ENCODE measurements around the gene PRPF4.
"Not testable (repeated sequence)": the region's sequence is repeated elsewhere in the genome, so short reads cannot be mapped to it uniquely, and the experiment has no call there.

Gene PRPF4

DNA sequence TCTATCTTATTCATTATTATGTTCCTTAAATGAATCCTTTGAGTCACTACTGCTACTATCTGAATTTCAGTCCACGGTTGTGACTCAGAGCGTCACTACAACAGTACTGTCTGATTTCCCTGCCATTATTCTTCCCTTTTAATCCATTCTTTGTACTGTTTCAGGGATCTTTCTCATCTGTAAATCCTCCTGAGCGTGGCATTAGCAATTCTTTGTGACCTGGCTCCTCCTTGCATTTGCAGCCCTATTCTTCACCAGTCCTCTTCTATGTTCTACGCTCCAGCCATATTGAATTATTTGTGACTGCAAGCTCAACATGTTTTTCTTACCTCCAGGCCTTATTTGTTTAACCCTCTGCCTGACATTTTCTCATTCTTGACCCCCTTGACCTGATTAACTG lies 5.9 kb downstream of the PRPF4 start:
- no peak for DNase-seq (ENCODE audit: low read depth)
- TF ChIP-seq, protein P1, sequence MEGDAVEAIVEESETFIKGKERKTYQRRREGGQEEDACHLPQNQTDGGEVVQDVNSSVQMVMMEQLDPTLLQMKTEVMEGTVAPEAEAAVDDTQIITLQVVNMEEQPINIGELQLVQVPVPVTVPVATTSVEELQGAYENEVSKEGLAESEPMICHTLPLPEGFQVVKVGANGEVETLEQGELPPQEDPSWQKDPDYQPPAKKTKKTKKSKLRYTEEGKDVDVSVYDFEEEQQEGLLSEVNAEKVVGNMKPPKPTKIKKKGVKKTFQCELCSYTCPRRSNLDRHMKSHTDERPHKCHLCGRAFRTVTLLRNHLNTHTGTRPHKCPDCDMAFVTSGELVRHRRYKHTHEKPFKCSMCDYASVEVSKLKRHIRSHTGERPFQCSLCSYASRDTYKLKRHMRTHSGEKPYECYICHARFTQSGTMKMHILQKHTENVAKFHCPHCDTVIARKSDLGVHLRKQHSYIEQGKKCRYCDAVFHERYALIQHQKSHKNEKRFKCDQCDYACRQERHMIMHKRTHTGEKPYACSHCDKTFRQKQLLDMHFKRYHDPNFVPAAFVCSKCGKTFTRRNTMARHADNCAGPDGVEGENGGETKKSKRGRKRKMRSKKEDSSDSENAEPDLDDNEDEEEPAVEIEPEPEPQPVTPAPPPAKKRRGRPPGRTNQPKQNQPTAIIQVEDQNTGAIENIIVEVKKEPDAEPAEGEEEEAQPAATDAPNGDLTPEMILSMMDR (conservative IDR thresholded peaks at IDR 0.05; ENCODE audit: control insufficient read depth, insufficient read depth, low read depth, low read length): no peak
- H3K4me3 ChIP-seq (ENCODE audit: control insufficient read depth, low read depth, low read length): no peak overlapping the region

DNA sequence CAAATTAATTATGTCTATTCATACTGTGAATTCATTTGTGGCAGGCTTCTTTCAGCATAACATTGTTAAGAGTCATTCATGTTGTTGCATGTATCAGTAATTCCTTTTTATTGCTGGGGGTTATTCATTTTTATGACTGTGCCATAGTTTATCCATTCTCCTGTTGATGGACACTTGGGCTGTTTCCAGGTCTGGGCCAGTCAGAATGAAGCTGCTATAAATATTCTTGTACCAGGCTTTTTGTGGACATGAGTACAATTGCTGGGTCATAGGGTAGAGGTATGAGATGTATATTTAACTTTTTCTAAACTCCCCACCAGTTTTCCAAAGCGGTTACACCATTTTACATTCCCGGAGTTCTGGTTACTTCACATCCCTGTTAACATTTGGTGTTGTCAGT lies 13.6 kb downstream of the PRPF4 start:
- TF ChIP-seq, protein P1 (conservative IDR thresholded peaks at IDR 0.05; ENCODE audit: control insufficient read depth, insufficient read depth, low read depth, low read length): no peak
- no peak overlapping the region for H3K4me3 ChIP-seq (ENCODE audit: control insufficient read depth, low read depth, low read length)
- no peak for DNase-seq (ENCODE audit: low read depth)

DNA sequence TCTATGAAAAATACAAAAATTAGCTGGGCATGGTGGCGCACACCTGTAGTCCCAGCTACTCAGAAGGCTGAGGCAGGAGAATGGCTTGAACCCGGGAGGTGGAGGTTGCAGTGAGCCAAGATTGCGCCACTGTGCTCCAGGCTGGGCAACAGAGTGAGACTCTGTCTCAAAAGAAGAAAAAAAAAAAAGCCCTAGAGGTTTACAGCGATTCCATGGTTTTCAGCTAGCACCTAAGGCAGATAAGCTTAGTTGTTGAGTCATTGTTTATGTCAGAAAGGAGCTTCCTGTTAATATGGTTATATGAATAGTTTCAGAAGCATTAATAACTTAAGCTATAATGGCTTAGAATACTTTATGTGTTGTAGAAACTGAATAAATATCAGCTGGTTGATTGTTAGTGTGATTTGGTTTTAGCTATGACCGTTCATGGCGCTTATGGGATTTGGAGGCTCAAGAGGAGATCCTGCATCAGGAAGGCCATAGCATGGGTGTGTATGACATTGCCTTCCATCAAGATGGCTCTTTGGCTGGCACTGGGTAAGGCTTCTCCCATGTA lies 14.7 kb downstream of the PRPF4 start:
- no peak overlapping the region for H3K4me3 ChIP-seq (ENCODE audit: control insufficient read depth, low read depth, low read length)
- TF ChIP-seq, protein P1 (conservative IDR thresholded peaks at IDR 0.05; ENCODE audit: control insufficient read depth, insufficient read depth, low read depth, low read length): no peak
- no peak for DNase-seq (ENCODE audit: low read depth)

DNA sequence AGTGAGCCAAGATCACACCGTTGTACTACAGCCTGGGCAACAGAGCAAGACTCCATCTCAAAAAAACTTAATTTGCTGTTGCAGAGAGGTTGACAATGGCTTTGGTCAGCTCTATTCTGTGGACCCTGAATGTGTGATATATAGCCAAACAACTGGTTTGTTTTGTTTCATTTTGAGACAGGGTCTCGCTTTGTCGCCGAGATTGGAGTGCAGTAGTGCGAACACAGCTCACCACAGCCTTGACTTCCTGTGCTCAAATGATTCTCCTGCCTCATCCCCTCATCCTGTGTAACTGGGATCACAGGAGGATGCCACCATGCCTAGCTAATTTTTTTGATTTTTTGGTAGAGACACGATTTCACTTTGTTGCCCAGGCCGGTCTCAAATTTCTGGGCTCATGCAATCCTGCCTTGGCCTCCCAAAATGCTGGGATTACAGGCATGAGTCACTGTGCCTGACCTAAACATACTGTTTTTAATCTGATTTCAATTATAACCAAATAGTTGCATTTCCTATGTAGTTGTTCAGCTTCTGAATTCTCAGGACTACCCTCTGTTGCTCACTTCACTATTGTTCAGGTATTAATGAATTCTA lies 17.9 kb downstream of the PRPF4 start:
- DNase-seq (ENCODE audit: low read depth): peak; percentile 76
- no peak overlapping the region for H3K4me3 ChIP-seq (ENCODE audit: control insufficient read depth, low read depth, low read length)
- TF ChIP-seq, protein P1 (conservative IDR thresholded peaks at IDR 0.05; ENCODE audit: control insufficient read depth, insufficient read depth, low read depth, low read length): no peak

DNA sequence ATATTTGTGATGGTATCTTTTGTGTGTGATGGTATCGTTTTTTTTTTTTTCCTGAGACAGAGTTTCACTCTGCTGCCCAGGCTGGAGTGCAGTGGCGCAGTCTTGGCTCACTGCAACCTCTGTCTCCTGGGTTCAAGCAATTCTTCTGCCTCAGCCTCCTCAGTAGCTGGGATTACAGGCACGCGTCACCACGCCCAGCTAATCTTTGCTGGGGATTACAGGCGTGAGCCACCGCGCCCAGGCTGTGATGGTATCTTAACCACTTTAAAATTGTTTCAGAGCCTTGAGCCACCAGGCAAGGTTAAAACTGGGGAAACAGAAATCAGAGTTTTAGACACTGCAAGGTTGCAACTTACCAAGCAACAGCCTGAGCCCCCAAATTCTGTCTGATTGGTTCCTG lies 20.8 kb downstream of the PRPF4 start:
- H3K4me3 ChIP-seq (ENCODE audit: control insufficient read depth, low read depth, low read length); DNase-seq (ENCODE audit: low read depth): not testable (repeated sequence)

DNA sequence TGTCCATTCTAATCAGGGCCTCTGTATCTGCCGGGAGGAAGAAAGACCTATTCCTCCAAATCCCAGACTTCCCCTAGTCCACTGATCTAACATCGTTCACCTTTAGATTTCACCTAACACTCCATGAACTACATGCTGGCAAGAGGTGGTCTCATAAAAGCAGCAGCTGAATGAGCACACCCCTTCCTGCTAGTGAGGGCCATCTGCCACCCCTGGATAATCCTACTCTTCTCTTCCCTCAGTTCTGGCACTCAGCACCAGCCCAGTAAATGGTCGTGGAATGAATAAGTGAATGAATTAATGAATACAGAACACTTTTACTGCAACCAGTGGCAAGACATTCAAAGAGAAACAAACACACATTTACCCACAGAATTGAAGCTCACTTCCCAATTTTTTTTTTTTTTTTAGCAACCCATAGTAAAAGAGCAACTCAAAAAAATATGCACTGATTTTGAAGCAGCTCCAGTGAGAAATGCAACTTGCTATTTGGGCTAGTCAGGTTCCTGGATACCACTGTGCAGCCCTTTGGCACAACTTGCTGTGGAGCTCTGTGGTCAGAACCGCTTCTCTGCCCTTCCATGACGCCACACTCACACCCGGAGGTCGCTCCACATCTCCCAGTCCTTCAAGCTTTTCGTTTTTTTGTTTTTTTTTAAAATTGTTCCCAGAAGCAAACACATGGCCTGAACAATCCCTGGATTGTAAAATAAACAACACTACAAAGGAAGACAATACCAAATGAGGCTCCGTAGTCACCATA lies 21.5 kb downstream of the PRPF4 start:
- no peak for DNase-seq (ENCODE audit: low read depth)
- TF ChIP-seq, protein P1 (conservative IDR thresholded peaks at IDR 0.05; ENCODE audit: control insufficient read depth, insufficient read depth, low read depth, low read length): no peak
- H3K4me3 ChIP-seq (ENCODE audit: control insufficient read depth, low read depth, low read length): no peak overlapping the region

DNA sequence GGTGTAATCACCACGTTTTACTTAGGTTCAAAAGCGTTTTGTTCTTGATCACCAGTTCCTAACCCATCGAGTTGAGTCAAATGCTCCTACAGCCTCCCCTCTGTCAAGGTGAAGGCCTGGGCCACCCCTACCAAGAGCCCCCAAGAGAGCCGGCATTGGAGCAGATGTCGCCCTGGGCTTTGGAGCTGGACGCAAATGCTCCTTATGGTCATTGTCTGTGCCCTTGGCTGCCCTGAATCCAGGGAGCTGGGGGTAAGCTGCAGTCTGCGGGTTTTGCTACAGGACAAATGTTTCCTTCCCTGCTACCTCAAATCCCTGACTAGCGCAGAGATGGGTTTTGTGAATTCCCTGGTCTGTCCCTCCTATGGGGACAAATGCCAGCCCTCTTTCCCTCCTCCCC lies 22.9 kb downstream of the PRPF4 start:
- H3K4me3 ChIP-seq (ENCODE audit: control insufficient read depth, low read depth, low read length): no peak overlapping the region
- TF ChIP-seq, protein P1 (conservative IDR thresholded peaks at IDR 0.05; ENCODE audit: control insufficient read depth, insufficient read depth, low read depth, low read length): no peak
- no peak for DNase-seq (ENCODE audit: low read depth)
